PC-3 (cell line): ENCODE data around the gene ACIN1. TPM values are rescaled to one million over a fixed set of nuclear protein-coding genes. Genes with fewer than 3 reads are reported as not detected.

Source experiments
- ATAC-seq: fragments of 200-7000 bp; cut with Tn5 transposase; 2 replicates; pipeline ENCODE4 v1.9.1; 2020; ENCODE audit warnings: mild to moderate bottlenecking, moderate library complexity
- BruUV-seq: library from RNA; stranded (reverse); fragments of 400-500 nt; replicated peaks from 2 replicates; lab custom pipeline; 2021; lab: Mats Ljungman, UMichigan
- CTCF ChIA-PET: fragments of 300-600 bp; sonication (Branson Sonifier 250); formaldehyde crosslinking; loops from one replicate; lab custom pipeline; 2022; ENCODE audit warnings: antibody characterized with exemption; lab: Charles Lee
- POLR2A ChIA-PET: fragments of 300-600 bp; sonication (Branson Sonifier 250); formaldehyde crosslinking; loops from one replicate; lab custom pipeline; 2022; ENCODE audit warnings: antibody characterized with exemption; ENCODE audit not compliant: unreplicated experiment; lab: Charles Lee
- DNase-seq: peaks from one replicate; pipeline ENCODE4 v3.0.0-alpha.2; 2015
- H2AFZ ChIP-seq: fragments of 300-600 bp; sonication (generic); 2 replicates; pipeline ENCODE4 v1.6.0; 2016; ENCODE audit warnings: antibody characterized with exemption, low read length
- H3F3A ChIP-seq: fragments of 300-600 bp; sonication (generic); one replicate; pipeline ENCODE4 v1.6.0; 2017; ENCODE audit warnings: antibody characterized with exemption, low read length, control low read depth, mild to moderate bottlenecking; ENCODE audit not compliant: unreplicated experiment
- H3K27ac ChIP-seq: fragments of 300-600 bp; sonication (generic); 2 replicates; pipeline ENCODE4 v1.5.1; 2016; ENCODE audit warnings: mild to moderate bottlenecking, low read length
- H3K27me3 ChIP-seq: fragments of 300-600 bp; sonication (generic); 2 replicates; pipeline ENCODE4 v1.6.1; 2016; ENCODE audit warnings: low read length, mixed read lengths
- H3K36me3 ChIP-seq: fragments of 300-600 bp; sonication (generic); 2 replicates; pipeline ENCODE4 v1.6.1; 2016; ENCODE audit warnings: low read depth, mixed run types, low read length, mixed read lengths
- H3K4me1 ChIP-seq: fragments of 300-600 bp; sonication (generic); 2 replicates; pipeline ENCODE4 v1.5.1; 2016; ENCODE audit warnings: low read length; ENCODE audit not compliant: insufficient read depth
- H3K4me2 ChIP-seq: fragments of 300-600 bp; sonication (generic); 2 replicates; pipeline ENCODE4 v1.6.0; 2016; ENCODE audit warnings: low read length
- H3K4me3 ChIP-seq: fragments of 300-600 bp; sonication (generic); 2 replicates; pipeline ENCODE4 v1.5.1; 2016; ENCODE audit warnings: mild to moderate bottlenecking, low read length, mixed read lengths
- H3K79me2 ChIP-seq: fragments of 300-600 bp; sonication (generic); 2 replicates; pipeline ENCODE4 v1.6.1; 2017; ENCODE audit warnings: low read length, mixed read lengths
- H3K9ac ChIP-seq: fragments of 300-600 bp; sonication (generic); 2 replicates; pipeline ENCODE4 v1.6.0; 2016; ENCODE audit warnings: mild to moderate bottlenecking, low read length
- H3K9me2 ChIP-seq: fragments of 300-600 bp; sonication (generic); replicated peaks from 2 replicates; pipeline ENCODE4 v1.6.1; 2016; ENCODE audit warnings: mixed run types, low read length, mixed read lengths
- H3K9me3 ChIP-seq: fragments of 300-600 bp; sonication (generic); 2 replicates; pipeline ENCODE4 v1.6.1; 2016; ENCODE audit warnings: low read length, mixed read lengths
- H4K20me1 ChIP-seq: fragments of 300-600 bp; sonication (generic); 2 replicates; pipeline ENCODE4 v1.6.1; 2016; ENCODE audit warnings: low read length, mixed read lengths
- EZH2 ChIP-seq: fragments of 300-600 bp; sonication (generic); IDR thresholded peaks from one replicate; pipeline ENCODE4 v1.6.1; 2017; ENCODE audit warnings: antibody characterized with exemption, mild to moderate bottlenecking, low read length; ENCODE audit not compliant: unreplicated experiment
- EZH2phosphoT487 ChIP-seq: fragments of 300-600 bp; sonication (generic); IDR thresholded peaks from 2 replicates; pipeline ENCODE4 v1.6.1; 2018; ENCODE audit warnings: mild to moderate bottlenecking, antibody characterized with exemption, low read length, borderline replicate concordance
- intact Hi-C: fragments of 100-400 bp; cut with micrococcal nuclease; formaldehyde crosslinking; loops from 2 replicates; pipeline ENCODE4 v1.9.0; 2023
- total RNA-seq: library from RNA; depleted of rRNA; stranded (reverse); fragments of >200 nt; gene quantifications from 2 replicates; pipeline ENCODE4 v1.2.3, GENCODE V29; 2014
- TF ChIP-seq, protein P1 (sequence below): fragments of 300-600 bp; sonication (generic); conservative IDR thresholded peaks from 2 replicates; pipeline ENCODE4 v1.5.1; 2017; ENCODE audit warnings: antibody characterized with exemption, low read depth, mild to moderate bottlenecking, low read length

Gene ACIN1
- total RNA-seq, 1 experiment from 2014 or later: 112 TPM

DNA sequence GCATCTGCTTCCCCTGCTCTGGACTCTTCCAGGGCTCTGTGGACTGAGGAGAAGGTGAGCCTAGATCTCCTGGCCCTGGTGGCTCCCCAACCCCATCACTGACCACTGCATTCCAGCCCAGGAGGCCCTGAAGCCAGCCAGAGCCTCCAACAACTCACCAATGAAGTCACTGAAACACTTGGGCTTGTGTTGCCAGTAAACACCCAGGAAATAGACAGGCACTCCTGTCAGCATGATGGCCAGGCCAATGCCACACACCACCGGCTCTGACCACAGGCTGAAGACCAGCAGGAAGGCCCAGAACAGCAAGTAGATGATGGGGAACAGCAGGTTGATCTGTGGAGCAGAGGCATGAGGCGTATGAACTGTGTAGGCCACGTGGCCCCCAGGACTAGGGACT, 32.9 kb upstream of the ACIN1 start:
- no peaks in the 10 kb centered on the region for H3K9me3 ChIP-seq
- TF ChIP-seq EZH2phosphoT487 (no peak), EZH2 (no peak)
- TF ChIP-seq, protein P1, sequence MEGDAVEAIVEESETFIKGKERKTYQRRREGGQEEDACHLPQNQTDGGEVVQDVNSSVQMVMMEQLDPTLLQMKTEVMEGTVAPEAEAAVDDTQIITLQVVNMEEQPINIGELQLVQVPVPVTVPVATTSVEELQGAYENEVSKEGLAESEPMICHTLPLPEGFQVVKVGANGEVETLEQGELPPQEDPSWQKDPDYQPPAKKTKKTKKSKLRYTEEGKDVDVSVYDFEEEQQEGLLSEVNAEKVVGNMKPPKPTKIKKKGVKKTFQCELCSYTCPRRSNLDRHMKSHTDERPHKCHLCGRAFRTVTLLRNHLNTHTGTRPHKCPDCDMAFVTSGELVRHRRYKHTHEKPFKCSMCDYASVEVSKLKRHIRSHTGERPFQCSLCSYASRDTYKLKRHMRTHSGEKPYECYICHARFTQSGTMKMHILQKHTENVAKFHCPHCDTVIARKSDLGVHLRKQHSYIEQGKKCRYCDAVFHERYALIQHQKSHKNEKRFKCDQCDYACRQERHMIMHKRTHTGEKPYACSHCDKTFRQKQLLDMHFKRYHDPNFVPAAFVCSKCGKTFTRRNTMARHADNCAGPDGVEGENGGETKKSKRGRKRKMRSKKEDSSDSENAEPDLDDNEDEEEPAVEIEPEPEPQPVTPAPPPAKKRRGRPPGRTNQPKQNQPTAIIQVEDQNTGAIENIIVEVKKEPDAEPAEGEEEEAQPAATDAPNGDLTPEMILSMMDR: no peak
- H3K4me3 ChIP-seq: no peak overlapping the region
- no peaks in the 10 kb centered on the region for H3F3A ChIP-seq
- intact Hi-C loops: no loop called here
- H4K20me1 ChIP-seq: no peaks in the 10 kb centered on the region
- no peak overlapping the region for H3K4me2 ChIP-seq
- no peak overlapping the region for H2AFZ ChIP-seq
- no peak overlapping the region for H3K9ac ChIP-seq
- H3K27me3 ChIP-seq: no peaks in the 10 kb centered on the region
- H3K79me2 ChIP-seq: no peaks in the 10 kb centered on the region
- ChIA-PET CTCF (no interaction called here), POLR2A (no interaction called here)
- BruUV-seq: no TSS peak
- no peaks in the 10 kb centered on the region for H3K36me3 ChIP-seq
- H3K9me2 ChIP-seq: no peaks in the 10 kb centered on the region
- H3K4me1 ChIP-seq: peaks cover 14% of the 10 kb centered on the region
- H3K27ac ChIP-seq: no peak overlapping the region
- ATAC-seq (no peak), DNase-seq (no peak)

DNA sequence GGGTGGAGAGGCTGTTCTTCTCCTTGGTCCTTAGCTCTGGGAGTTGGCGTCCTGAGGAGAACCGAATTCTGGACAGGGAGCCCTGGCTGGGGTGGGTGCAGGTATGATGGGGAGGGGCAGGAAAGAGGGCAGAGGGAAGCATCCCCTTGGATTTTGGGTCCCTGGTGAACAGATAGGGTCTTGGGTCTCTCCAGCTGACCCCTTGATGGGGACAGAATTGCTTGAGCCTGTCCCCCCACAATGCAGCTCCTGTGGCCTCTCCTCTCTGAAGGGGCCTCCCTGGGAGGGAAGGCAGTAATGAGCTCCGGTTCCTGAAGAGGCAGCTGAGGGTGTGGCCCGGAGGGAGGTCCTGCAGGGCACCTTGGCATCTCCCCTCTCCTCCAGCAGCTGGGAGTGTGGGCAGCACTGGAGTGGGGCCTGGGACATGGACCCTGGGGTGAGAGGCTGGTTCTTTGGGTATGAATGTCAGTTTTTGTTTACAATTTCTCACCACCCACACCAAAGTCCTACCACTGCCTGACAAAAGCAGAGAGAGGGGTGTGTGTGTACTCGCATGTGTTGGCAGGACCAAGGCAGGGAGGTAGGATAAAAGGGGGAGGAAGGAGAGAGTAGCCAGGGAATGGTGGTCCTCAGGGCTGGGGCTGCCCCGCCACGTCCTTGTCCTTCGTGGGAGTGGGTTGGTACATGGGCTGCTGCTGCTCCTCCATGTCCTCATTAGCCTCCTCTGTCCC, 31.8 kb upstream of the ACIN1 start:
- no peak for ATAC-seq
- Histone ChIP-seq H2AFZ (no peak overlapping the region), H3K27ac (no peak overlapping the region), H4K20me1 (no peaks in the 10 kb centered on the region), H3F3A (no peaks in the 10 kb centered on the region), H3K4me2 (no peak overlapping the region), H3K9me3 (no peaks in the 10 kb centered on the region), H3K4me1 (peaks cover 17% of the 10 kb centered on the region), H3K9ac (no peak overlapping the region), H3K36me3 (no peaks in the 10 kb centered on the region), H3K4me3 (no peak overlapping the region), H3K79me2 (no peaks in the 10 kb centered on the region), H3K27me3 (no peaks in the 10 kb centered on the region), H3K9me2 (no peaks in the 10 kb centered on the region)
- BruUV-seq: no TSS peak
- CTCF ChIA-PET: interaction anchor here (0.6 kb wide), 1 partner anchor 57 kb away, joined by 5 read pairs; the partner anchor contains the start of gene SLC7A8
- TF ChIP-seq, protein P1: no peak
- TF ChIP-seq EZH2phosphoT487 (no peak), EZH2 (no peak)
- no peak for DNase-seq
- POLR2A ChIA-PET: no interaction called here
- intact Hi-C loops: no loop called here

DNA sequence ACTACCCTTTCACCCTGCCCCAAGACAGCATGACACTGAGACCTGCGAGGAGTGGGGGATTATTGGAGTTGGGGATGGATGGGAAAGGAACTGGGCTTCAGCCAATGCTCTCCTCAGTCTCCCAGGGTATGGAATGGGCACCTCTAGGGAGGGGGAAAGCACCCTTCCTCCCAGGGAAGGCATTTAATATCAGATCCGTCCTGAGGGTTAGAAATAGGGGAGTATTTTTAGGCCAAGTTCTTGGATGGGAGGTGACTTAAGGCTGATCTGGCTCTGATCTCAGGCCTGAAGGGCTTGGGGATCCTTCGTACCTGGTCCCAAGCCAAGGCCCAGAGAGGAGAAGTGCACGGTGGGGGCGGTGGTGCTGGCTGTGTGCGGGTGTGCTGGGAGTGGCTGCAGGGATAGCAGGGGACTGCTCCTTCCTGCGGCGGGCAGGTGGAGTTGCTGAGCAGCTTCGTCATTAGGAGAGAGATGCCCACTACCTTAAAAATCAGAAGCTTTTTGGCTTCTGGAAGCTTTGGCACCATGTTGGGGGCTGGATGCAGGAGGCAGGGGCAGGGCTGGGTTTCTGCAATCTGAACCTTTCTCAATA, 31.1 kb upstream of the ACIN1 start:
- CTCF ChIA-PET: no interaction called here
- Histone ChIP-seq H2AFZ (no peak overlapping the region), H3K4me1 (peaks cover 24% of the 10 kb centered on the region), H3K79me2 (no peaks in the 10 kb centered on the region), H3K4me3 (no peak overlapping the region), H3K9me3 (no peaks in the 10 kb centered on the region), H3K4me2 (no peak overlapping the region), H3K36me3 (no peaks in the 10 kb centered on the region), H3K9ac (no peak overlapping the region), H3F3A (no peaks in the 10 kb centered on the region), H3K9me2 (no peaks in the 10 kb centered on the region), H4K20me1 (no peaks in the 10 kb centered on the region), H3K27ac (no peak overlapping the region), H3K27me3 (no peaks in the 10 kb centered on the region)
- POLR2A ChIA-PET: no interaction called here
- ATAC-seq: no peak
- no TSS peak for BruUV-seq
- intact Hi-C loops: no loop called here
- TF ChIP-seq, protein P1: no peak
- TF ChIP-seq EZH2phosphoT487 (no peak), EZH2 (no peak)
- no peak for DNase-seq
